B cell (primary cell): ENCODE data around the gene ARID3A. TPM values are rescaled to one million over a fixed set of nuclear protein-coding genes. Genes with fewer than 3 reads are reported as not detected.

Experiments
- ATAC-seq: fragments of 200-7000 bp; cut with Tn5 transposase; one replicate; pipeline ENCODE4 v1.10.0; 2021; ENCODE audit warnings: low read depth, mild to moderate bottlenecking, moderate number of reproducible peaks, moderate library complexity
- CTCF ChIA-PET: fragments of 350-600 bp; sonication (Branson Sonifier 250); formaldehyde crosslinking; loops from one replicate; lab custom pipeline; 2021; ENCODE audit warnings: antibody characterized with exemption, inconsistent platforms; lab: Charles Lee
- POLR2A ChIA-PET: fragments of 350-600 bp; sonication (Branson Sonifier 250); formaldehyde crosslinking; loops from one replicate; lab custom pipeline; 2021; ENCODE audit warnings: antibody characterized with exemption; lab: Charles Lee
- DNase-seq: peaks from one replicate; pipeline ENCODE4 v3.0.0; 2013
- H2AFZ ChIP-seq: 2 replicates; pipeline ENCODE4 v1.6.1; 2012; ENCODE audit warnings: mild to moderate bottlenecking, low read depth, low read length; ENCODE audit not compliant: insufficient read depth, poor library complexity, severe bottlenecking
- H3K27ac ChIP-seq, 2 donors: 1 replicate in 1 of 2; 2 replicates in 1 of 2; pipeline ENCODE4 v1.5.1; 2012 to 2013; ENCODE audit warnings: low read length in 2 of 2, mild to moderate bottlenecking in 2 of 2, moderate library complexity in 1 of 2
- H3K27me3 ChIP-seq, 4 experiments: fragments of 200-600 bp in 1 of 4; sonication (generic) in 1 of 4; replicated peaks in 1 of 4; 1 replicate in 2 of 4; 2 replicates in 2 of 4; pipeline versions ENCODE4 v1.6.1 to v1.7.0; 2013 to 2016; ENCODE audit warnings: low read length in 3 of 4, mild to moderate bottlenecking in 2 of 4, mixed read lengths in 1 of 4, moderate library complexity in 1 of 4; ENCODE audit not compliant: insufficient read depth in 4 of 4, control insufficient read depth in 3 of 4; ENCODE audit errors: control extremely low read depth in 1 of 4
- H3K36me3 ChIP-seq, 2 experiments: replicated peaks in 1 of 2; 1 replicate in 1 of 2; 2 replicates in 1 of 2; pipeline versions ENCODE4 v1.6.1 to v1.7.1; 2013; ENCODE audit warnings: low read length in 1 of 2; ENCODE audit not compliant: insufficient read depth in 2 of 2, control insufficient read depth in 1 of 2; ENCODE audit errors: control extremely low read depth in 1 of 2, extremely low read depth in 1 of 2
- H3K4me1 ChIP-seq, 2 donors: fragments of 200-600 bp in 1 of 2; sonication (generic) in 1 of 2; 1 replicate in 1 of 2; 2 replicates in 1 of 2; pipeline versions ENCODE4 v1.5.1 to v1.6.1; 2013 to 2017; ENCODE audit warnings: low read length in 2 of 2; ENCODE audit not compliant: control insufficient read depth in 2 of 2, insufficient read depth in 2 of 2
- H3K4me2 ChIP-seq: replicated peaks from 2 replicates; pipeline ENCODE3; 2012; ENCODE audit warnings: mild to moderate bottlenecking, low read depth, low read length; ENCODE audit not compliant: poor library complexity, severe bottlenecking
- H3K4me3 ChIP-seq, 5 experiments: fragments of 200-600 bp in 1 of 5; sonication (generic) in 1 of 5; 1 replicate in 3 of 5; 2 replicates in 2 of 5; pipeline versions ENCODE4 v1.5.1 to v1.7.0; 2011 to 2016; ENCODE audit warnings: low read length in 4 of 5, mild to moderate bottlenecking in 4 of 5, low read depth in 2 of 5, control low read depth in 1 of 5, moderate library complexity in 1 of 5; ENCODE audit not compliant: insufficient read depth in 1 of 5; ENCODE audit errors: control extremely low read depth in 1 of 5, extremely low read depth in 1 of 5
- H3K79me2 ChIP-seq: fragments of 200-600 bp; sonication (generic); one replicate; pipeline ENCODE4 v1.6.0; 2016; ENCODE audit warnings: low read length; ENCODE audit not compliant: control insufficient read depth, insufficient read depth
- H3K9ac ChIP-seq: fragments of 200-600 bp; sonication (generic); 2 replicates; pipeline ENCODE4 v1.6.1; 2017; ENCODE audit warnings: mild to moderate bottlenecking, low read length, moderate library complexity
- H3K9me3 ChIP-seq, 3 donors: one replicate each; pipeline versions ENCODE4 v1.6.1 to v1.7.1; 2013; ENCODE audit warnings: low read length in 2 of 3; ENCODE audit not compliant: control insufficient read depth in 2 of 3, insufficient read depth in 1 of 3; ENCODE audit errors: control extremely low read depth in 1 of 3
- H4K20me1 ChIP-seq: 2 replicates; pipeline ENCODE4 v1.6.0; 2012; ENCODE audit warnings: mild to moderate bottlenecking, low read length; ENCODE audit not compliant: insufficient read depth, control insufficient read depth, poor library complexity, severe bottlenecking
- H3K27ac Mint-ChIP-seq: one replicate; pipeline ENCODE4 v1.8.0; 2021; ENCODE audit warnings: mixed read lengths
- H3K27me3 Mint-ChIP-seq: one replicate; pipeline ENCODE4 v1.8.0; 2021; ENCODE audit warnings: mixed read lengths
- H3K4me1 Mint-ChIP-seq: one replicate; pipeline ENCODE4 v1.8.0; 2021; ENCODE audit warnings: mixed read lengths
- H3K4me3 Mint-ChIP-seq: one replicate; pipeline ENCODE4 v1.8.0; 2021; ENCODE audit warnings: mixed read lengths
- H3K9me3 Mint-ChIP-seq: one replicate; pipeline ENCODE4 v1.8.0; 2022; ENCODE audit warnings: mixed read lengths; ENCODE audit not compliant: insufficient read depth
- CTCF ChIP-seq: fragments of 200-600 bp; IDR thresholded peaks from one replicate; pipeline ENCODE4 v1.8.0; 2022; ENCODE audit warnings: antibody characterized with exemption, mild to moderate bottlenecking
- EZH2 ChIP-seq: IDR thresholded peaks from 2 replicates; pipeline ENCODE4 v1.6.1; 2012; ENCODE audit warnings: borderline replicate concordance, low read depth, mild to moderate bottlenecking, moderate library complexity, low read length; ENCODE audit not compliant: insufficient read depth, poor library complexity, severe bottlenecking
- WGBS: methylation state at CpG from one replicate; pipeline ENCODE4 v1.1.5; 2013; ENCODE audit warnings: missing lambda C conversion rate; ENCODE audit not compliant: insufficient coverage; 5-methylcytosine and 5-hydroxymethylcytosine counted together
- intact Hi-C: fragments of 100-400 bp; cut with micrococcal nuclease; formaldehyde crosslinking; loops from one replicate; pipeline ENCODE4 v1.10.0; 2022
- polyA plus RNA-seq: library from polyadenylated mRNA; depleted of rRNA; stranded (reverse); fragments of >200 nt; gene quantifications from 2 replicates; pipeline ENCODE4 v1.2.3, GENCODE V29; 2012
- total RNA-seq, 2 donors: library from RNA; stranded (reverse); fragments of 120-200 nt in 1 of 2; gene quantifications; 1 replicate in 1 of 2; 2 replicates in 1 of 2; pipeline versions ENCODE4 v1.2.3 to v1.2.4, GENCODE V29; 2013 to 2022

ARID3A gene
- total and polyA plus RNA-seq, 2 donors (not counting 1 experiment from before 2014, with no cell fraction given): 22.9 to 60.5 TPM

DNA sequence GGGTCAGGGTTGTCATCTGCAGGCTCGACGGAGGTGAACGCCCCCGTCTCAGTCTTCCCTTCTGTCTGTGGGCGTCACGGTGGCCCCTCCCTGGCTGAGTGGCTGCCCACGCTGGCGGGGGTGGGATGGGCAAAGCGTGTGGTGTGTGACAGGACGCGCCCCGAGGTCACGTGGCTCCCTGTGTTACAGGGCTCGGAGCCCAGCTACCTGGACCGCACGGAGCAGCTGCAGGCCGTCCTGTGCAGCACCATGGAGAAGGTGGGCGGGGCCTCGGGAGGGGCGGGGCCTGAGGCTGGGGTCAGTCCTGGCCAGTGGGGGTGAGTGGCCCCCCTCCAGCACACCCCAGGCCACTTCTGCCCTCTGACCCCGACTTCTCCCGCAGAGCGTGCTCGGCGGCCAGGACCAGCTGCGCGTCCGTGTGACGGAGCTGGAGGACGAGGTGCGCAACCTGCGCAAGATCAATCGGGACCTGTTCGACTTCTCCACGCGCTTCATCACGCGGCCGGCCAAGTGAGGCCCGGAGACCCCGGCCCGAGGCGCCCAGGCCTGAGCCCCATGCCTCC lies 68.1 kb downstream of the ARID3A start:
- Mint-ChIP-seq H3K27ac (no peak overlapping the region), H3K4me3 (no peak overlapping the region), H3K4me1 (peaks cover 6% of the 10 kb centered on the region), H3K9me3 (no peaks in the 10 kb centered on the region), H3K27me3 (peaks cover 15% of the 10 kb centered on the region)
- intact Hi-C loops: no loop called here
- ATAC-seq (no peak), DNase-seq (no peak)
- Histone ChIP-seq H3K27ac (no peak overlapping the region), H4K20me1 (peaks cover 13% of the 10 kb centered on the region), H3K4me3 (no peak overlapping the region), H3K9ac (no peak overlapping the region), H3K4me1 (peaks cover 10 to 11% of the 10 kb centered on the region in 2 donors), H3K9me3 (peaks cover 0 to 3% (median 0%) of the 10 kb centered on the region in 3 donors), H3K4me2 (no peak overlapping the region), H3K79me2 (no peaks in the 10 kb centered on the region), H3K27me3 (peaks cover 0 to 33% (median 16%) of the 10 kb centered on the region in 4 experiments), H3K36me3 (peaks cover 0 to 17% of the 10 kb centered on the region in 2 experiments), H2AFZ (no peak overlapping the region)
- POLR2A ChIA-PET: interaction anchor here (1.4 kb wide), 1 partner anchor 9 kb away, joined by 3 read pairs; no protein-coding TSS in a partner anchor
- CTCF ChIA-PET: no interaction called here
- 94% methylated on average over 43 of the region's 43 CpGs for WGBS
- TF ChIP-seq CTCF: no peak
- no peak for TF ChIP-seq EZH2

DNA sequence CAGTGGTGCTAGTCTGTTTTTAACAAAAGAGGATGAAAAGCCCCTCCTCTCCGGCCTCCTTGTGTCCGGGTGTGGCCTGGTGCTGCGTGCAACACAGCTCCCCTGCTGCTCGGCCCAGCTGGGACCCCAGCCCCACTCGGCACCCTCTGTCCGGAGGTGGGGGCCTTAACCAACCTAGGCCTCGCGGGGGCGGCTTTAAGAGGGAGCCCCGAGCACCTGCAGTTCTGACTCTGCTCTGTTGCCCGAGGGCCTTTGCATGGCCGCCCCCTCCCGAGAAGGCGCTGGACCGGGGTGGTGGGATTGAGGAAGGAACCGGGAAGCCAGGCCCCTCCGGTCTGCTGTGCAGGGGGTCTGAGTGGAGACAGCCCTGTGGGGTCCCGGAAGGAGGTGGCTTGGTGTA lies 68.7 kb downstream of the ARID3A start:
- no peak overlapping the region for H3K9ac ChIP-seq
- no peak overlapping the region for H3K27ac ChIP-seq
- CTCF ChIA-PET: no interaction called here
- H2AFZ ChIP-seq: no peak overlapping the region
- H3K4me3 Mint-ChIP-seq: no peak overlapping the region
- DNase-seq (no peak), ATAC-seq (no peak)
- H4K20me1 ChIP-seq: peaks cover 8% of the 10 kb centered on the region
- POLR2A ChIA-PET: interaction anchor here (1.4 kb wide), 1 partner anchor 10 kb away, joined by 3 read pairs; no protein-coding TSS in a partner anchor
- peaks cover 0 to 5% (median 0%) of the 10 kb centered on the region in 3 donors for H3K9me3 ChIP-seq
- TF ChIP-seq EZH2 (no peak), CTCF (no peak)
- H3K4me1 Mint-ChIP-seq: peaks cover 7% of the 10 kb centered on the region
- H3K4me3 ChIP-seq: no peak overlapping the region
- no peak overlapping the region for H3K27ac Mint-ChIP-seq
- H3K4me2 ChIP-seq: no peak overlapping the region
- H3K27me3 ChIP-seq: peaks cover 0 to 39% (median 21%) of the 10 kb centered on the region in 4 experiments
- H3K9me3 Mint-ChIP-seq: no peaks in the 10 kb centered on the region
- intact Hi-C loops: no loop called here
- peaks cover 0 to 17% of the 10 kb centered on the region in 2 experiments for H3K36me3 ChIP-seq
- peaks cover 21% of the 10 kb centered on the region for H3K27me3 Mint-ChIP-seq
- WGBS: 93% methylated on average over 18 of the region's 18 CpGs
- peaks cover 10 to 11% of the 10 kb centered on the region in 2 donors for H3K4me1 ChIP-seq
- H3K79me2 ChIP-seq: no peaks in the 10 kb centered on the region
